ENCODE data around the gene EMC1. TPM values are rescaled to one million over a fixed set of nuclear protein-coding genes. Genes with fewer than 3 reads are reported as not detected.
"Not testable (repeated sequence)": the region's sequence is repeated elsewhere in the genome, so short reads cannot be mapped to it uniquely, and the experiment has no call there.

The EMC1 gene
- total and polyA plus RNA-seq, 7 donors = 12.7 to 38.5 (median 31.1) TPM

GRCh38 chr1:19222573-19222972, 28.8 kb downstream of the EMC1 start:
- DNase-seq (no peak), ATAC-seq (no peak)
- Histone ChIP-seq H3K4me1 (peaks cover 45% of the 10 kb centered on the region), H3K27ac (peak overlapping the region; percentile 73), H3K27me3 (ENCODE audit: insufficient read depth in 3 of 3, low read length in 2 of 3) (no peaks in the 10 kb centered on the region), H3K4me3 (no peak overlapping the region), H3K9me3 (no peaks in the 10 kb centered on the region), H3K36me3 (ENCODE audit: insufficient read depth in 1 of 2, low read depth in 1 of 2) (peaks cover 9 to 84% of the 10 kb centered on the region in 2 donors)
- TF ChIP-seq CTCF (IDR thresholded peaks at IDR 0.05) = no peak
- intact Hi-C loops (cut with DNase I) = no loop called here
- WGBS, 3 donors = 89 to 94% (median 92%) methylated on average over 11 of the region's 11 CpGs

GRCh38 chr1:19220991-19221390, 30.3 kb downstream of the EMC1 start:
- Histone ChIP-seq H3K27me3 (ENCODE audit: insufficient read depth in 3 of 3, low read length in 2 of 3) (no peaks in the 10 kb centered on the region), H3K9me3 (no peaks in the 10 kb centered on the region), H3K36me3 (ENCODE audit: insufficient read depth in 1 of 2, low read depth in 1 of 2) (peaks cover 9 to 84% of the 10 kb centered on the region in 2 donors), H3K4me3 (no peak overlapping the region), H3K4me1 (peaks cover 45% of the 10 kb centered on the region), H3K27ac (peak overlapping the region; percentile 85)
- no peak for TF ChIP-seq CTCF (IDR thresholded peaks at IDR 0.05)
- WGBS, 3 donors = 62 to 68% (median 66%) methylated on average over 7 of the region's 7 CpGs
- DNase-seq = no peak
- intact Hi-C loops (cut with DNase I) = no loop called here
- ATAC-seq = no peak

GRCh38 chr1:19220080-19220846, 31.1 kb downstream of the EMC1 start:
- ATAC-seq = peak; percentile 50 to 69 (median 66)
- H3K27ac ChIP-seq = peak overlapping the region; percentile 85
- intact Hi-C loops (cut with DNase I) = no loop called here

GRCh38 chr1:19219451-19219850, 31.9 kb downstream of the EMC1 start:
- peak; percentile 66 to 86 (median 75) for ATAC-seq
- WGBS, 3 donors = 30% methylated on average over 7 of the region's 7 CpGs

More at GRCh38 chr1:19220080-19220846, 31.1 kb downstream of the EMC1 start:
- no peak for TF ChIP-seq CTCF (IDR thresholded peaks at IDR 0.05)
- H3K36me3 ChIP-seq (ENCODE audit: insufficient read depth in 1 of 2, low read depth in 1 of 2) = peaks cover 9 to 76% of the 10 kb centered on the region in 2 donors
- 63 to 72% (median 64%) methylated on average over 8 of the region's 8 CpGs for WGBS, 3 donors
- H3K4me1 ChIP-seq = peaks cover 45% of the 10 kb centered on the region
- no peaks in the 10 kb centered on the region for H3K27me3 ChIP-seq (ENCODE audit: insufficient read depth in 3 of 3, low read length in 2 of 3)
- no peak for DNase-seq
- no peak overlapping the region for H3K4me3 ChIP-seq
- H3K9me3 ChIP-seq = no peaks in the 10 kb centered on the region

GRCh38 chr1:19216585-19216984, 34.7 kb downstream of the EMC1 start:
- H3K27me3 ChIP-seq (ENCODE audit: insufficient read depth in 3 of 3, low read length in 2 of 3); DNase-seq; H3K27ac ChIP-seq; H3K9me3 ChIP-seq; intact Hi-C loops (cut with DNase I); H3K4me3 ChIP-seq; ATAC-seq: not testable (repeated sequence)
- Histone ChIP-seq H3K36me3 (ENCODE audit: insufficient read depth in 1 of 2, low read depth in 1 of 2) (peaks cover 2 to 65% of the 10 kb centered on the region in 2 donors), H3K4me1 (peaks cover 50% of the 10 kb centered on the region)
- WGBS, 3 donors = 86 to 97% (median 96%) methylated on average over 4 of the region's 4 CpGs

More at GRCh38 chr1:19219451-19219850, 31.9 kb downstream of the EMC1 start:
- intact Hi-C loops (cut with DNase I) = no loop called here
- Histone ChIP-seq H3K4me1 (peaks cover 45% of the 10 kb centered on the region), H3K27me3 (ENCODE audit: insufficient read depth in 3 of 3, low read length in 2 of 3) (no peaks in the 10 kb centered on the region), H3K9me3 (no peaks in the 10 kb centered on the region), H3K27ac (peak overlapping the region; percentile 85), H3K4me3 (no peak overlapping the region), H3K36me3 (ENCODE audit: insufficient read depth in 1 of 2, low read depth in 1 of 2) (peaks cover 7 to 68% of the 10 kb centered on the region in 2 donors)
- no peak for TF ChIP-seq CTCF (IDR thresholded peaks at IDR 0.05)
- no peak for DNase-seq

Measured in psoas muscle (tissue), 8 donors.